TTC549 (cell line): Measurements from ENCODE around the gene NEU4.

ENCODE experiments used
- FAIRE-seq: peaks from 2 replicates; lab custom pipeline; 2012; peaks lifted over from hg19 to GRCh38; lab: Jason Lieb, UNC

Gene NEU4

DNA sequence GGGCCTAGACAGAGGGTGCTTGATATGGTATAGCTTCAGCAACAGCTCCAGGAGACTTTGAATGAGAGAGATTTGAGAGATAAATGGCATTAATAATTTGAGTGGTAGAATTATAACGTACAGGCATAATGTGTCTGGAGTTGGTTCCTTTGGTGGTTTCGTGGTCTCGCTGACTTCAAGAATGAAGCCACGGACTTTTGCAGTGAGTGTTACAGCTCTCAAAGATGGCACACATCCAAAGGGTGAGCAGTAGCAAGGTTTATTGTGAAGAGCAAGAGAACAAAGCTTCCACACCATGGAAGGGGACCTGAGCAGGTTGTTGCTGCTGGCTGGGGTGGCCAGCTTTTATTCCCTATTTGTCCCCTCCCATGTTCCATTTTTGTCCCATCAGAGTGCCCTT is 26.6 kb downstream of the NEU4 start:
- FAIRE-seq, result no peak

DNA sequence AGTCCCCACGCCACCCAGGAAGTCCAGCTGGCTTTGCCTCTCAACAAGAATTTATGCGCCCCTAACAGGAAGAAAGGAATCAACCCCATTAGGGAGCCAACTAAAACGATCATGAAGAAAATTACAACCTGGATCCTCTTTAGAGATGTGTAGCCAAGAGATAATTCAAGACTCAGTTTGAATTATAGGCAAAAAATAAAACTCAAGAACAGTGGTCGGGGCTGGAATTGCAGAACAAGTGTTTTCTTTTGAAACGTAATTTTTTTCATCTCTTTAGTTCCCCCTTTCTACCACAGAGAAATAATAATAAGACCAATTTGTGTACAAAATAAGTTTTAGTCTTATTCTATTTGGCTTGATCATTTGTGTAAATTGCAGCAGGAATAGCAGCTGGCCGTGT is 27.3 kb downstream of the NEU4 start:
- no peak for FAIRE-seq

GRCh38 chr2:241837197-241837965 is 28.4 kb downstream of the NEU4 start:
- FAIRE-seq, result no peak

- FAIRE-seq, result no peak
Observed at GRCh38 chr2:241841181-241842066, 32.4 kb downstream of the NEU4 start.

DNA sequence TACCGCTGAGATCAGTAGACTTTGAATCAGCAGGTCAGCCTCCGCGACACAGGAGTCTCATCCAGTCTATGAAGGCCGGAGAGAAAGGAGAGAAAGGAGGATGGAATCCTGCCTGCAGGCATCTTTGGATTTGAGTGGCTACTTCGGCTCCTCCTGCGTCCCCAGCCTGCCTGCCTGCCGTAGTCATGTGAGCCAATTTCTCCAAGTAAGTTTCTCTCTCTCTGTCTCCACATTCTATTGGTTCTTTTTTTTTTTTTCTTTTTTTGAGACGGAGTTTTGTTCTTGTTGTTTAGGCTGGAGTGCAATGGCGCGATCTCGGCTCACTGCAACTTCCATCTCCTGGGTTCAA is 33.0 kb downstream of the NEU4 start:
- no peak for FAIRE-seq

DNA sequence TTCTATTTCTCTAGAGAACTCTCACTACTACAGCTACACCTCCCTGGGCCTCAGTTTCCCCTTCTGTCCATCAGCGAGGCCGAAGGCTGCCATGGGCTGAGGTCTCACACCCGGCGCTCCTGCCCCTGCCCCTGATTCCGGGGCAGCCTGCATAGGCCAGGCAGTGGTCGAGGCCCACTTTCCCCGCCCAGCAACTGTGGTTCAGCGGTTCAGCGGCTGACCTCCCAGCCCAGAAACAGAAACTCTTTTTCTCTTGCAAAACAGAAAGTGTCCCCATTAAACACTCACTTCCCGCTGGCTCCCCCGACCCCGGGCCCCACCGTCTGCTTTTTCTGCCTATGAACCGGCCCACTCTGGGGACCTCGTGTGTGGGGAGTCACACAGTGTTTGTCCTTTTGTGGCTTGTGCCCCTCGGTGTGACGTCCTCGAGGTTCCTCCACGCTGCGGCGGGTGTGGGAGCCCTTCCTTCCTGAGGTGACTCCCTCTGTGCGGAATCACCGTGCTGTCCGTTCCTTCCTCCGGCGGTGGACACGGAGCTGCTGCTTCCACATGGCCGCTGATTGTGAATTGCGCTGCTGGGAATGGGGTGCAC is 33.7 kb downstream of the NEU4 start:
- no peak for FAIRE-seq

DNA sequence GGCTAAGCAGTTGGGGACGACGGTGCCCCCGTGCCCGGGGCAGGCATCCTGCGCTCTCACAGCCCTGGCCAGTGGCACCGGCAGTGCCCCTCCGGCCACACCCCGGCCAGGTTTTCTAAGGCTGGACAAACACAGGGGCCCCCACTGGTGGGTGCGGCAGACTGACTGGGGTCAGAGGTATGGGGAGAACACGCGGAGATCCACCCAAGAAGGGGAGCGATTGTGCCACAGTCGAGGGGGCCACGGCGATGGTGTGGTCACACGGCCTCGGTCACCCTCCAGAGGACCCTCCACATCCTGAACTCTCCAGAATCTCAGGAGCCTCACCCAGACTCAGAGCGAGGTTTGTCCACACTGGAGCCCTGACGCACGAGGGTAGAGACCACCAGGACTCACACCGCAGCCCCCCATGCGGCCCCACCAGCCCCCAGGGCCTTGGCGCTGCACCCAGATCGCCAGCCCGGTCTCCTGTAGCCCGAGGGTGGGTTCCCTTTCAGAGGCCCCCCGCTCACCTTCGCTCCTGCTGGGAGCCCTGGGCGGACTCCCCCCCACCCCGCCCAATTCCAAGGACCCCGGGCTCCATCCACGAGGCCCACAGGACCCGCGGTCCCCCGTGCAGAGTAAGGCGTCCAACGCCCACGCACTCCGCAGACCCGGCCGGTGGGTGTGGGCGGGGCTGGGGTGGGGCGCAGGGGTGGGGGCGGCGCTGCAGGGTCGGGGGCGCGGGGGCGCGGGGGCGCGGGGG is 34.5 kb downstream of the NEU4 start:
- FAIRE-seq, result no peak

DNA sequence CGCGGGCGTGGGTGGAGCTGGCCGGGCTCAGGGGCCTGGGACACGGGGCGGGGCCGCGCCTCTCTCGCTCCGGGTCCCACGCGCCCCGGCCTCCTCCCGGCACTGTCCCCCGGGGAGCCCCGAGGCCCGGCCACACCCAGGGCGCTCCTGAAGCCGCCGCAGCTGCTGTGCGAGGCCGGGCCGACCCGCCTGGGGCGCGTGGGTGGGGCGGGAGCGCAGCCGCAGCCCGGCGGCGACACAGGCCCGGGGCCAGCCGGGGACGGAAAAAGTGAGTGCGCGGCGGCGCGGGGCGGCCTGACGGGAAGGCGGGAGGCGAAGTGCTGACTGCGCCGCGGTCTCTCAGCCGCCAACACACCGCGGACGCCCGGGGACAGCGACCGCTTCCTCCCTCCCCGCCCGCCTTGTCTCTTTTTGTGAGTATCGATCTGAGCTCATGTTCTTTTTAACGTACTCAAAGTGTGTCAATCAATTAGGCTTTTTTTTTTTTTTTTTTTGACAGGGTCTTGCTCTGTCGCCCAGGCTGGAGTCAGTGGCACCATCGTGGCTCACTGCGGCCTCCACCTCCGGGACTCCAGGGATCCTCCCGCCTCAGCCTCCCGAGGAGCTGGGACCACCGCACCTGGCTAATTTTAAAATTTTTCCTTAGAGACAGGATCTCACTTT is 35.2 kb downstream of the NEU4 start:
- FAIRE-seq, result no peak

DNA sequence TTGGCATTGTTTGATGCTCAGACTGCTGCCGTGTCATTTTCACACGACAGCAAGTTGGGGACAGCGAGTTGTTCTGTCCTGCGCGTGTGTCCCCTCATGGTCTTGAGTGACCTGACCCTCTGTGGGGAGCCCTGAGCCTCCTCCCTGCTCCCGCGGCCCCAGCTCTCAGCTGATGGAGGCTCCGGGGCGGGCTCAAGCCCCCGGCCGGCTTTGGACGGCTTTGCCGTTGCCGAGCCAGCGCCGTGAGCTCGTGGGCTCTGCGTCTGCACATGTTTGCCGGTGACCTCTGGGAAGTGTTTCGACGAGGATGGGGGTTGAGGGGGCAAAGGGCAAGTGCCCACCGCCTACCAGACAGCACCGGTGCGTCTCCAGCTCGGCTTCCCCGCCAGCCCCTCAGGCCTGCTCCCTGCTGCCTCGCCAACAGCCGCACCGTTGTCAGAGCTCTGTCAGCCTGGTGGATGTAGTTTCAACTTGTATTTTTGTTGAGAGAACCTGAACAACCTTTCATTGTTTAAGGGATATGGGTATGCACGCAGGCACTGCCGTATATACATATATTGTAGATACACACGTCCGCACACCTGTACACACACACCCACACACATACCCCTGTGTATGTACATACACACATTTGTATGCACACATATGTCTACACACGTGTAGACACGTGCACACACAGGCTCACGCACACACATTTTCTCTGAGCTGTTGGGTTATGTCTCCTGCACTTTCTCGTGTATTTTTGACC is 36.0 kb downstream of the NEU4 start:
- no peak for FAIRE-seq

DNA sequence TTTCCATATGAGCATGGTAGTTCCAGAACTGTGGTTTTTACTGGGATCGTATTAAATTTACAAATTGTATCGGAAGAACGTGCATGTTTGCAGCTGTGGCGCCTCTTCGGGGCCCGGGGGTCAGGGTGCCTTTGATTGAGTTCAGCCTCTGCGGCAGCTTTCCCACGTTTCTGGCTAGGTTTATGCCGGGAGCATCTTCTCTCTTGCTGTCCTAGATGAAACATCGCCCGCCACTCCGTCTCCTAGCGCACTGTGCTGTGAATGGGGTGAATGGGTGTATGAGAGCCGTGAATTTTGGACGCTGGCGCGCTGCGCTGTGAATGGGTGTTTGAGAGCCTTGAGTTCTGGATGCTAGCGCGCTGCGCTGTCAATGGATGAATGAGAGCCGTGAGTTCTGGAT is 37.4 kb downstream of the NEU4 start:
- FAIRE-seq, result no peak

DNA sequence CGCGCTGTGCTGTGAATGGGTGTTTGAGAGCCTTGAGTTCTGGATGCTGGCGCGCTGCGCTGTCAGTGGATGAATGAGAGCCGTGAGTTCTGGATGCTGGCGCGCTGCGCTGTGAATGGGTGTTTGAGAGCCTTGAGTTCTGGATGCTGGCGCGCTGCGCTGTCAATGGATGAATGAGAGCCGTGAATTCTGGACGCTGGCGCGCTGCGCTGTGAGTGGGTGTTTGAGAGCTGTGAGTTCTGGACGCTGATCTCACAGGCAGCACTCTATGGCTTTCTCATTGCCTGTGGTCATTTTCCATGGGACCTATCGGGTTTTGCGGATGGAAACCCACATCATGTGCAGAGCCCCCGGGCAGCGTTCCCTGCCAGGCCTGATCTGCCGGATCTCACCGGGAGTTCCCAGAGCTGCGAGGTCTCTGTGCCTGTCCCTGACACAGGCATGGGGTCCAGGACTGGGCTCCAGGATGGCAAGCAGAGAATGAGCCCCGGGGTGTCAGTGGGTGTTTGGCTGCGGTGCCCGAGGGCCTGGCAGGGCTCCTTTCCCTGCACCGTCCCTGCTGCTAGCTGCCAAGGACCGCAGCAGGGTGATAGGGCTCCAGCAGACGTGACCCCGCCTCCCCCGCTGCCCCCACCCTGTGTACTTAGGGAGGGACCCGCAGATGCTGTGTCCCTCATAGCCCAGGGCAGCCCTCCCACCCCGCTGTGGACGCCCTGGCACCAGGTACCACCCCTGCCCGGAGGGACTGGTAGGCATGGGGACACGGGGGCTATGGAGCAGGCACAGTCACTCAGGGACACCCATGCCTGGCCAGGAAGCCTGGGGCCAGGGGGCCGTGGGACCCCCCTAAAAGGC is 40.0 kb downstream of the NEU4 start:
- FAIRE-seq, result no peak

DNA sequence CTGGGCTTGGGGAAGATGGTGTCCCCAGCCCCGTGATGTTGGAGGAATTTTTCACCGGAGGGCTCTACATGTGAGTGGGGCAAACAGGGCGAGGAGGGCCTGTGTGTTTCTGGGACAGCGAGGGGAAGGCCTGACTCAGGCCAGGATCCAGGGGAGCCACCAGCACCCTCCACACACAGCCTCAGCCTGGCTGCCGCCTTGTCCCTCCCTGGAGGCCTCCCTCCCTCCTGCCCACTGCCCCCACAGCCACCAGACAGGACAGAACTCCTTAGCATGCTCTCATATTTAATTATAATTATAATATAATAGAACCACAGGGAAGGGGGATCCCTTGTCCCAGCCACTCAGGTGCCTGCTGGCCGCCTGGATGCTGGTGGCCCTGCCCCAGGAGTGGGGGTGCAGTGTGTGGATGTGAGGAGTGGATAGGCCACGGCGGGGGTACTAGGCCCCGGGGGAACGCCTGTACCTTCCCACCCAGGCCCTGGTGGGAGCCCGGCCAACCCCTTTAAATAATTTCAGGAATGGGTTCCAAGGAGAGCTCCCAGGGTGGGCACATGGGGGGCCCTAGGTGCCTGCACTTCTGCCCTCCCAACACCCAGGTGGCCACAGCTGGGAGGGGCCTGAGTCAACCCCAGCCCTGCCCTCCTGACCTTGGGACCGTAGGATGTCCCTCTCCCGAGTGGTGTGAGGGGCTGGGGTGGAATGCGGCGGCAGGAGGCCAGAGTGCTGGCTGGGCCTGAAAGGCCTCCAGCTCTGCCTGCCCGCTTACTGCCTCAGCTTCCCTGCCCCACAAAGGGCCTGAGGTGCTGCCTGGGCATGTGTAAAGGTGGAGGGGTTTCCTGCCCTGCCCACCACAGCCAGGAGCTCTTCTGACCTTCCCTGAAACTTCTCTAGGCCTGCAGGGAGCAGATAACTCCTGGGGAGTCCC is 40.9 kb downstream of the NEU4 start:
- FAIRE-seq, result no peak

DNA sequence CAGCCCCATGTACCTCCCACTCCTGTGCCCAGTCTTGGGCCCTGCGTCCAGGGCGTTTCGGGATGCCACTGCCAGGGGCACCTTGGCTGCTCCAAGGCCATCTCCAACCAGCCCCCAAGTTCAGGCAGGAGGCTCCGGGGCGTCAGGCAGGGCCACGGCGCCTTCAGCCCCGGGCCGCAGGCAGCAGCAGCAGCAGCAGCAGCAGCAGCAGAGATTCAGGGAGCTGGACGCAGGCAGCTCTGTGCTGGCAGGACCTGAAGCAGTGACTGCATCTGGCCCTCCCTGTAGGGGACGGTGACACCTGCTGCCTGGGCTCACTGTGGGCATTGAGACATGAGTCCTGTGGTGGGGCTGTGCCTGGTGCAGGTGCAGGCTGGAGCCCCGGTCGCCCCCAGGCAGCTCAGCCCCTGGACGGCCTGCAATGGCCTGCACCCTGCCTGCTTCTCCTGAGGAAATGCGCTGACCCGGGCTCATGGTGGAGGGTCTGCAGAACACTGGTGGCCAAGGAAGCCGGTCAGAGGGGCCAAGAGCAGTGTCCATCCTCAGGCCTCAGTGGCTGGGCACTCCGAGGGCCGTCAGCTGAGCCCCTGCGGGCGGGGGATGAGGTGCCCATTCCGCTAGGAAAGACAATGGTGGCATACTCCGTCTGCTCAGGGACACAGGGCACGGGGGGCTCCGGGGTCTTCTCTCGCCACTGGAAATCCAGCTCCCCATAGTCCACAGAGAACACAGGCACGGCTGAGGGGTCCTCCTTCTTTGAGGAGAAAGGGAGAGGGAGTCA is 41.7 kb downstream of the NEU4 start:
- no peak for FAIRE-seq

GRCh38 chr2:241851325-241852115 is 42.5 kb downstream of the NEU4 start:
- FAIRE-seq, result no peak

DNA sequence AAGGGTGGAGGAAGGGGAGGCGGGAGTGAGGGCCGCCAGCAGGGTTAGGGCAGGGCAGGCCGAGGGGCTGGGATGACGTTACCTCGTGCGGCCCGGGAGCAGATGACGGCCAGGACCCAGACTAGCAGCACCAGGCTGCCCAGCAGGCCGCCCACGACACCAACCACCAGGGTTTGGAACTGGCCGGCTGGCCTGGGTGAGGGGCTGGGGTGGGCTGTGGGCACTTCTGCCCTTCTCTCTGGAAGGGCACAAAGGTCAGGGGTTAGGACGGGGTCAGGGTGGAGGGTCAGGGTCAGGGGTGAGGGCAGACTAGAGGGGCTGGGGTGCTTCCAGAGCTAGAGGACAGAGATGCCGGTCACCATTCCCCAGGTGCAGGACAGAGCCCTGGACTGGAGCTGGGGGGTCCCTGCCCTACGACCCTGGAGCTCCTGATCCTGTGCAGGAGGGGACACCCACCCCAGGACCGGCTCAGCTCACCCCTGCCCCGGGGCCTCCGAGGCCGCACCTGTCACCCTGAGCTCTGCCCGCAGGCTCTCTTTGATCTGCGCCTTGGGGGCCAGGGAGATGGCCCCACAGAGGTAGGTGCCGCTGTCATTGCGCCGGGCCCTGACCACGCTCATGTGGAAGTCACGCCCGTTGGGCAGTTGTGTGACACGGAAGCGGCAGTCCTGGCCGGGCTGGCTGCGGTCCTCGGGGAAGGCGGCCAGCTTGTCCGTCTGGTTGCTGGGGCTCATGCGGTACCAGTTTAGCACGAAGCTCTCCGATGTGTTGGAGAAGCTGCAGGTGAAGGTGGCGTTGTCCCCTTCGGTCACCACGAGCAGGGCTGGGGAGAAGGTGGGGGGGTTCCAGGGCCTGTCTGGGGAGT is 43.4 kb downstream of the NEU4 start:
- FAIRE-seq, result no peak

GRCh38 chr2:241852981-241853631 is 44.1 kb downstream of the NEU4 start:
- no peak for FAIRE-seq
